Right atrium auricular region (tissue), 2 donors: Measurements from ENCODE around the gene MIP. TPM values are rescaled to one million over a fixed set of nuclear protein-coding genes. Genes with fewer than 3 reads are reported as not detected.

Experiments
- DNase-seq: peaks from one replicate; pipeline ENCODE4 v3.0.0-alpha.2; 2019; ENCODE audit warnings: low spot score
- H3K27ac ChIP-seq, 2 donors: fragments of 200-600 bp; sonication (generic); 1 replicate in 1 of 2; 2 replicates in 1 of 2; pipeline ENCODE4 v1.5.1; 2016 to 2019
- H3K27me3 ChIP-seq, 2 donors: fragments of 200-600 bp; sonication (generic); one replicate each; pipeline versions ENCODE4 v1.5.1 to v1.6.0; 2017 to 2019
- H3K36me3 ChIP-seq: fragments of 200-600 bp; sonication (generic); one replicate; pipeline ENCODE4 v1.5.1; 2016
- H3K4me1 ChIP-seq, 2 donors: fragments of 200-600 bp; sonication (generic); one replicate each; pipeline versions ENCODE4 v1.5.1 to v1.6.0; 2017 to 2019
- H3K4me3 ChIP-seq, 2 donors: fragments of 200-600 bp; sonication (generic); 1 replicate in 1 of 2; 2 replicates in 1 of 2; pipeline ENCODE4 v1.5.1; 2017 to 2019; ENCODE audit warnings: mild to moderate bottlenecking in 1 of 2, moderate library complexity in 1 of 2
- H3K9me3 ChIP-seq, 2 donors: fragments of 200-600 bp; sonication (generic); one replicate each; pipeline ENCODE4 v1.5.1; 2019
- total RNA-seq, 2 donors: library from RNA; depleted of rRNA; stranded (reverse); fragments of >200 nt; gene quantifications; one replicate each; pipeline ENCODE4 v1.1.0, GENCODE V29; 2016
- TF ChIP-seq, protein P1 (sequence below), 2 donors: fragments of 200-600 bp; sonication (generic); IDR thresholded peaks; one replicate each; pipeline ENCODE4 v1.5.1; 2019; ENCODE audit warnings: antibody characterized with exemption in 2 of 2

MIP gene
- total RNA-seq, 2 donors from 2014 or later = not detected

- TF ChIP-seq, protein P1, sequence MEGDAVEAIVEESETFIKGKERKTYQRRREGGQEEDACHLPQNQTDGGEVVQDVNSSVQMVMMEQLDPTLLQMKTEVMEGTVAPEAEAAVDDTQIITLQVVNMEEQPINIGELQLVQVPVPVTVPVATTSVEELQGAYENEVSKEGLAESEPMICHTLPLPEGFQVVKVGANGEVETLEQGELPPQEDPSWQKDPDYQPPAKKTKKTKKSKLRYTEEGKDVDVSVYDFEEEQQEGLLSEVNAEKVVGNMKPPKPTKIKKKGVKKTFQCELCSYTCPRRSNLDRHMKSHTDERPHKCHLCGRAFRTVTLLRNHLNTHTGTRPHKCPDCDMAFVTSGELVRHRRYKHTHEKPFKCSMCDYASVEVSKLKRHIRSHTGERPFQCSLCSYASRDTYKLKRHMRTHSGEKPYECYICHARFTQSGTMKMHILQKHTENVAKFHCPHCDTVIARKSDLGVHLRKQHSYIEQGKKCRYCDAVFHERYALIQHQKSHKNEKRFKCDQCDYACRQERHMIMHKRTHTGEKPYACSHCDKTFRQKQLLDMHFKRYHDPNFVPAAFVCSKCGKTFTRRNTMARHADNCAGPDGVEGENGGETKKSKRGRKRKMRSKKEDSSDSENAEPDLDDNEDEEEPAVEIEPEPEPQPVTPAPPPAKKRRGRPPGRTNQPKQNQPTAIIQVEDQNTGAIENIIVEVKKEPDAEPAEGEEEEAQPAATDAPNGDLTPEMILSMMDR (IDR thresholded peaks at IDR 0.05) = no peak
- no peaks in the 10 kb centered on the region for H3K36me3 ChIP-seq
- peak within 1 kb of the TSS; percentile 55 to 64 for H3K4me3 ChIP-seq
- peak; percentile 84 for DNase-seq
- no peaks in the 10 kb centered on the region for H3K9me3 ChIP-seq
- peaks cover 0 to 6% of the 10 kb centered on the region in 2 donors for H3K4me1 ChIP-seq
- H3K27ac ChIP-seq = peak within 1 kb of the TSS in 1 of 2 donors; percentile 15
- H3K27me3 ChIP-seq = no peaks in the 10 kb centered on the region
Measured at GRCh38 chr12:56488041-56488955, 33.8 kb upstream of the MIP start, which contains the start of gene GLS2. Gene GLS2, minus strand, starts transcription at chr12:56488161. Its CDS starts 43 bp downstream, at chr12:56488118.

GRCh38 chr12:56487448-56488040 lies 33.1 kb upstream of the MIP start:
- Histone ChIP-seq H3K27me3 (no peaks in the 10 kb centered on the region), H3K27ac (peak overlapping the region in 1 of 2 donors; percentile 15), H3K4me1 (peaks cover 0 to 6% of the 10 kb centered on the region in 2 donors), H3K36me3 (no peaks in the 10 kb centered on the region), H3K4me3 (peak overlapping the region; percentile 55 to 64), H3K9me3 (no peaks in the 10 kb centered on the region)
- no peak for DNase-seq
- TF ChIP-seq, protein P1 (IDR thresholded peaks at IDR 0.05) = no peak

- H3K4me1 ChIP-seq = peaks cover 0 to 6% of the 10 kb centered on the region in 2 donors
- H3K27ac ChIP-seq = no peak overlapping the region
- no peaks in the 10 kb centered on the region for H3K9me3 ChIP-seq
- no peaks in the 10 kb centered on the region for H3K27me3 ChIP-seq
- no peak overlapping the region for H3K4me3 ChIP-seq
- no peak for DNase-seq
- H3K36me3 ChIP-seq = no peaks in the 10 kb centered on the region
- TF ChIP-seq, protein P1 (IDR thresholded peaks at IDR 0.05) = no peak
Measured at GRCh38 chr12:56486694-56487093, 32.2 kb upstream of the MIP start.

- Histone ChIP-seq H3K27ac (no peak overlapping the region), H3K4me1 (peaks cover 0 to 6% of the 10 kb centered on the region in 2 donors), H3K36me3 (no peaks in the 10 kb centered on the region), H3K4me3 (no peak overlapping the region), H3K9me3 (no peaks in the 10 kb centered on the region), H3K27me3 (no peaks in the 10 kb centered on the region)
- TF ChIP-seq, protein P1 (IDR thresholded peaks at IDR 0.05) = no peak
- no peak for DNase-seq
Measured at GRCh38 chr12:56484566-56484965, 30.1 kb upstream of the MIP start.

- Histone ChIP-seq H3K27ac (no peak overlapping the region), H3K36me3 (no peaks in the 10 kb centered on the region), H3K9me3 (no peaks in the 10 kb centered on the region), H3K27me3 (no peaks in the 10 kb centered on the region), H3K4me3 (no peak overlapping the region), H3K4me1 (no peaks in the 10 kb centered on the region)
- DNase-seq = no peak
- TF ChIP-seq, protein P1 (IDR thresholded peaks at IDR 0.05) = no peak
Measured at GRCh38 chr12:56479625-56480024, 25.2 kb upstream of the MIP start.
